Inferior parietal cortex (tissue), 1 donor: Measurements from ENCODE around the gene ERF.

Experiments
- DNase-seq: peaks from one replicate; pipeline ENCODE4 v3.0.0-alpha.2; 2016; ENCODE audit errors: extremely low spot score

The ERF gene

DNA sequence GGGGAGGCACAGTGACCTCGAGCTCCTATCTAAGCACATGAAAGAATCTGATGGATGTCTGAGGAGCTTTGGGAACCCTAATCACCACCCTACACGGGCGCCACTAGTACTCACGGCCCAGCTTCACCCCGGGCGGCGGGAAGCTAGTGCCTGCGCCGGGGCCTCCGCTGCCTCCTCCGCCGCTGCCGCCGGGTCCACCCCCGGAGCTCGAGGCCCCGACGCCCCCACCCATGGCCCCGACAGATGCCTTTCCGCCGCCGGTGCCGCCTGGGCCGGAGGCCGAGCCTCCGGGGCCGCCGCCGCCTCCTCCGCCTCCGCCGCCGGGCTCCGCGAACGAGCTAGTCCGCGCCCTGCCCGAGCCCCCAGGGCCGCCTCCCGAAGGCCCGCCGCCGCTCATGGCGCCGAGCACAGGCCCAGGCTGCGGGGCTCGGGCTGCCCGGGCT, 12.8 kb downstream of the ERF start:
- no peak for DNase-seq

- no peak for DNase-seq
These were observed 13.6 kb downstream of the ERF start for GRCh38 chr19:42241279-42241678.

DNA sequence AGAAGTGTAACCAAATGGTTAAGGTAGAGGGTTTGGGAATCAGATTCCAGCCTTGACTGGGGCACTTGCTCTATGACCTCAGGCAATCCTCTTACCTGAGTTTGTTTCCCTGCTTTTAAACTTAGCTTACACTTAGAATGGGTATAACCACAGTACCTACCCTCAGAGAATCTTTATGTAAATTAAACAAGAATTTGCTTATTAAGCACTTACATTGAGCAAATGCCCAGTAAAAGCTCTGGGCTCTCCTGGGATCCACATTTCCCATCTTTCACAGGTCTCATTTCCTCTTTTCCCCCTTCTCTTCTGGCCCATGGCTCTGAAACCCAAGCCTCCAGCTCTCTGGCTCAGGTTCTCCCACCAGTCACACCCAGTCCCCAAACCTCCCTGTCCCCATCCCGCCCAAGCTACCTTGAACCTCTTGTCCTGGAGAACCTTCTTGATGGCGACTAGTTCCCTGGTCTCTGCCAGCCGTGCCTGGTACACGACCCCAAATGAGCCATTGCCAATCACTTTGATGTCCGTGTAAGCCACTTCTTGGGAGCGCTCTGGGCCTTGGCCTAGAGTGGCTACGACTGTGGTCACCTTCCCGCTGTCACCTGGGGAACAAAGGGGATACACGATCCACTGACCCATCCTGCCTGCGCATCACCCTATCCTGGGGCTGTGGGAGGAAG, 15.2 kb downstream of the ERF start:
- no peak for DNase-seq

- DNase-seq = no peak
These were observed 19.7 kb downstream of the ERF start for GRCh38 chr19:42235181-42235580.

DNA sequence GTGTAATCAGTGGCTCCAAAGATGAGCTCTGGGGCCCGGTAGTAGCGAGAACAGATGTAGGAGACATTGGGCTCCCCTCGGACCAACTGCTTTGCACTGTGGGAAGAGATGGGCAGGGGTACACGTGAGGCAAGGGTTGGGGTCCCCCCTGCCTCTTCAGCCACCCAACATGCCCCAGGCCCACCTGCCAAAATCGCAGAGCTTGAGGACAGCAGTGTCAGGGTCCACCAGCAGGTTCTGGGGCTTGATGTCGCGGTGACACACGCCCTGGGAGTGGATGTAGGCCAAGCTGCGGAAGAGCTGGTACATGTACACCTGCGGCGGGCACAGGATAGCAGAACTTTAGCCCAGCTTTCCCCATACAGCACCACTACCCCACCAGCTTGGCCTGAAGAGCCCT, 20.6 kb downstream of the ERF start:
- no peak for DNase-seq

GRCh38 chr19:42233678-42234292, 21.1 kb downstream of the ERF start:
- DNase-seq = no peak

- no peak for DNase-seq
These were observed 21.8 kb downstream of the ERF start for GRCh38 chr19:42233106-42233505.

DNA sequence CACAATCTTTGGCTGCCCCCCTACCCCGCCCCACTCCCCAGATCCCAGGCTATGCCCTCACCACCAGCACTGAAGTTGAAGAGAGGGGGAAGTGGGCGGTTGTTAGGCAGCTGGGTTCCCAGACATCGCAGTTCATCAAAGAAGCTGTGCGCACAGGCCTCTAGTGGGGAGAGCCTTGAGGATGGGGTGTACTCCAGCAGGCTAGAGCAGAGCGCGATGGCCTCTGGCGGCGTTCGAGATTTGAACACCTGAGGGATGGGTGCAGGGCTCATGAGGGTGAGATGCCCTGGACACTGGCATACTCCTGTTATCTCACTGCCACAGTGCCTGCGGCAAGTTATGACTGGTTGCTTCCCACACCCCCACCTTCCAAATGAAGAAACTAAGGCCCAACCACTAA, 22.5 kb downstream of the ERF start:
- DNase-seq = no peak

DNA sequence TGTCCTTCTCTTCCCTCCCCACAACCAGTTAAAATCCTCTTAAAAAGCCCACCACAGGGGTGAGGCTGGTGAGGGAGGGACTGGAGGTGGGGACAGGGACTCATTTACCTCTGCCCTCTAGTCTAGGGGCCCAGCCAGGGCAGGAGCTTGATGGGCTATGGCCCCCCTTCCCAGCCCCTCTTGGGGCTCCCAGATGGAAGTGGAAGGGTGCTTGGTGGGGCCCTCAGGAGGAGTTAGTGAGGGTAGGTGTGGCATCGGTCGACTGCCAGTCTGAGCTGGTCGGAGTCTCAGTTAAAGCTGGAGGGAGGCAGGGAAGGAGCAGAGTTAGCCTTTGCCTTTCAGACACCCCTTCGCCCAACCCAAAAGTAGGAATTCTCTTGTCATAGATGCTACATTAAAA, 24.4 kb downstream of the ERF start:
- DNase-seq = no peak

DNA sequence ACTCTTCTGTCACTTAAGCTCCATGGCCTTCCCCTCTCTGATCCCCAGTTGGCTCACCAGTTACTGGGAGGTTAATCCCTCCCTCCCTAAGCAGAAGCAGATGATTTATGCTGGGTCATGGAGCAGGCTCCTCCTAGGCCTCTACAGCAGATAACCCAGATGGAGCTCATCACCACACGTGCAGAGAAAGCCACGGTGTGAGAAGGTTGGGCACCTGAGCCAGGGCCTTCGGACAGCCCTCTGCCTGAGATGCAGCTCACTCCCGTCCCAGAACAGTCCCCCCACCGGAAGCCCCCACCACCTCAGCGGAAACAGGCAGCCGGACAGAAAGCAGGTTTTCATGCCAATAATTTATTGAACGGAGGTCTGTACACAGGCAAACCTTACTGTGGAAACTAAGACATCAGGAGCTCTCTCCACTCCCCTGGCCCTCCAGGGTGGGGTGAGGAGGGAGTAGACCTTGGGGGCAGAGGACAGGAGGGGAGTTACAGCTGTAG, 25.0 kb downstream of the ERF start:
- DNase-seq = no peak

GRCh38 chr19:42229301-42229854, 25.6 kb downstream of the ERF start:
- DNase-seq = no peak

DNA sequence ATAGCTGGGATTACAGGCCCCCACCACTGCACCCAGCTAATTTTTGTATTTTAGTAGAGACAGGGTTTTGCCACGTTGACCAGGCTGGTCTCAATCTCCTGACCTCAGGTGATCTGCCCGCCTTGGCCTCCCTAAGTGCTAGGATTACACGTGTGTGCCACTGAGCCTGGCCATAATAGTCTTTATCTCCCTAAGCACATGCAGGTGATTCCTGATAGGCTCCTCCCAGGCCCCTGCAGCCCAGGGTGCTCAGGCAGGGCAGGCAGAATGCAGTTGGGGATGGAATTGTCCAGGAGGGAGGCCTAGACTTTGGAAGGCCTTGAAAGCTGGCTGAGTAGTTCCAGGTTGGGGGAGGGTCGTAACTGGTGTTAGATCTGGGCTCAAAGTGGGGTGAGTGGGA, 26.3 kb downstream of the ERF start:
- DNase-seq = no peak

DNA sequence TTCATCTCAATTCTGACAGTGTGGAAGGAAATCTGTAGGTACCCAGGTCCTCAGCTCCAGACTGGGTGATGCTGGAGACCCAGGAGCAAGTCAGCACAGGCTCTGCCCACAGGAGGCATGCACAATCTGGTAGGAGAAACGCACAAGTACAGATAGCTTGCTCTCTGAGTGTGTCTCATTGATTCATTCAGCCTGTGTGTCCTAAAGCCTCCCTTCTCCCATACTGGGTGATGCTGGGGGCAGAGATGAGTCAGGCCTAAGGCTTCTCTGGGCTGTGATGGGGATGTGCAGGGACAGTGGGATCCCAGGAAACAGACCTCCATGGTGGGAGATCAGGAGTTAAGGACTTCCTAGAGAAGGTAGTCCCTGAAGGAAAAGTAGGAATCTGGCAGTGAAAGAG, 28.0 kb downstream of the ERF start:
- no peak for DNase-seq

DNA sequence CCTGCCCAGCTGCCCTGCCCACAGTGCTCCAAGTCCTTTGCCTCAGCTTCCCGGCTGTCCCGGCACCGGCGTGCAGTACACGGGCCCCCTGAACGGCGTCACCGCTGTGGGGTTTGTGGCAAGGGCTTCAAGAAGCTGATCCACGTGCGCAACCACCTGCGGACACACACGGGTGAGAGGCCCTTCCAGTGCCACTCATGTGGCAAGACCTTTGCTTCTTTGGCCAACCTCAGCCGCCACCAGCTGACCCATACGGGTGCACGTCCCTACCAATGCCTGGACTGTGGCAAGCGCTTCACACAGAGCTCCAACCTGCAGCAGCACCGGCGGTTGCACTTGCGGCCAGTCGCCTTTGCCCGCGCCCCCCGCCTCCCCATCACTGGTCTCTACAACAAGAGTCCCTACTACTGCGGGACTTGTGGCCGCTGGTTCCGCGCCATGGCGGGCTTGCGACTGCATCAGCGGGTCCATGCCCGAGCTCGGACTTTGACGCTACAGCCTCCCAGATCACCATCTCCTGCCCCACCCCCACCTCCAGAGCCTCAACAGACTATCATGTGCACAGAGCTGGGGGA, 29.1 kb downstream of the ERF start:
- no peak for DNase-seq

GRCh38 chr19:42224940-42225717, 29.8 kb downstream of the ERF start:
- DNase-seq = no peak

DNA sequence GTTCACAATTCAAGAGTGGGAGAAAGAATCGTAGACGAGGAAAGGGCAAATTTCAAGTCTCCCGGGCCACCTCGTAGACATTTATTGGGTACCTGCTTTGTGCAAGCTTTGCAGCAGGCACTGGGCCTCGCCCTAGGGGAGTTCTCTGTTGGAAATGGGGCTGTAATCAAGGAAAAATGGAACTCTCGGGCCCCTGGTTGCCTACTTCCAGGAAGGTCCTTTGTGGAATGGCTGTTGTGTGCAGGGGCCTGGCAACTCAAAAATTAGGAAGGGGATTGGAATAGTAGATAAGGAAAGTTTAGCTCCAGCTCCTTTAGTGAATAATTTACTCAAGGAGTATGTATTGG, 34.2 kb downstream of the ERF start:
- no peak for DNase-seq

- peak; percentile 99 for DNase-seq
These were observed 34.8 kb downstream of the ERF start, which contains the start of gene ZNF526 for GRCh38 chr19:42219812-42220750. Gene ZNF526 (plus strand): TSS chr19:42220312. CDS start chr19:42224404, 4,092 bp downstream.

DNA sequence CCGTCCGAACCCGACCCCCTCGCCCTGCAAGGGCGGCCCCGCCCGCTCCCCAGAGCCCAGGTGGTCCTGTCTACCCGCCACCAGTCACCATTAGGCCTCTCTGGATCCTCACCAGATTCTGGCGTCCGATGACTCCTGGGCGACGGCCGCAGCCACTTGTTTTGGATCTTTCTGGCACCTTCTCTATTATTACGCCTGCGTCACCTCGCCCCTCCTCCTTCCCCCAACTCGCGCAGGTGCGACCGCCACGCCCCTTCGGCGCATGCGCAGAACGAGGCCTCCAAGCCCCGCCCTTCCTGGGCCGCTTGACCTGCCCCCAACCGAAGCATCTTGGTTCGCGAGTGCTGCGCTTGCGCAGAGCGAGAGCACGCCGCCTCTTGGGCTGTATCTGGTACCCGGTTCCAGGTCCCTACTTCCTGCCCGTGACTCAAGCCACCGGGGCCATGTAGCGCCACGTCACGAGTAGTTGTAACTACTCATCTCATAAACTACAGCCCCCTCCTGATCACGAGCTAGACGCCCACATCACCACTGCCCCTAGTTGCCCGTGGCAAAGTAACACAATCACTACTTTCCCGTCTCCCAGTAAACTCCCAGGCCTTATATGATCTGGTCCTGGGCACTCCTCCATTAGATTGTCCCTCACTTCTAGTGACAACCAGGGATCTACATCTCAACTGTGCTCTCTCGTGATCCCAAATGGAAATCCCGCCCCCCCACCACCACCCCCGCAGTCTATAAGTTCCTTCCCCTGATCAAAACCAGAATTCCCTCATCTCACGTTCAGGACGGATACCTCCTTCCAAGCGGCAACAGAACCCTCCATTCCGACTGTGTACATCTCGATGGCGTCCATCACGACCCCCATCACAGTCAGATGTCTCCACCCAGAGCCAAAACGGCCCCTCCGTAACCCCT, 37.1 kb downstream of the ERF start, which contains the start of gene DEDD2:
Gene DEDD2, minus strand, starts transcription at position 158 of the 918 bp plus-strand sequence. CDS start 670 bp downstream, outside the sequence.
- DNase-seq = peak; percentile 96

DNA sequence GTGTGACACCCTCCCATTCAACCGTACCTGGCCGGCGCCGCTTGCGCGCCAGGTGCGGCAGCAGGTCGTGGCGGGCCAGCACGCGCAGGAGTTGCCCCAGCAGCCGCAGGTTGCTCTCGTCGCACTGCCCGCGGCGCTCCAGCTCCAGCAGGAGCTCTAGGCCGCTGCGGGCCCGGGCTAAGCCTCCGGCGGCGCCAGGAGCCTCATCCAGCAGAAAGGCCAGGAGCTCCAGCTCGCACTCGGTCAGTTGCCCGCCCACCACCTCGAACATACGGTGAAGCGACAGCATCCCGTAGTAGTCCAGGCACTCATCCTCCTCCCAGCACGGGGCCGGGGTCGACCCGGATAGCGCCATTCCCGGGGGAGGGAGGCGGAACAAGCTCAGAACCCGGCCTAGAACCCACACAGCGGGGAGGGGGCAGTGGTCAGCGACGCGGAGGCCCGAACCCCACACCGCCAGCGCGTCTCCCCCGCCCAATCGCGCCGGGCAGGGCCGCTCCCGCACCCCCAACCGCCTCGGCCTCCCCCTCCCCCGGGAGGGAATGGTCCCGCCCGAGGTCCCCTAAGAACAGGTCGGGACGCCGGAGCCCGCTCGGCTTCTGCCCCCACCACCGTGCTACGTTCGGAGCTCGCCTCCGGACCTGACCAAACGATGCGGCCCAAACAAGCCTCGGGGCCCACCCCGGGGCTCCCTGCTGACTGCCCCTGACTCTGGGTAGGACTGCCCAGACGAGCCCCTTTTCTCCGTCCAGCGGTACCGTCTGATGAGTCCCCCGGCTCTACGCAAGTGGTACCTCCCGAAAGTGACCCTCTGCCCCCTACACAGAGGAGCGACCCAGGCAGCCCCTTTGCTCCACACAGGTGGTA, 38.0 kb downstream of the ERF start:
- no peak for DNase-seq
